T-helper 9 cell (primary cell): Measurements from ENCODE around the gene KISS1R.
"Not testable (repeated sequence)": the region's sequence is repeated elsewhere in the genome, so short reads cannot be mapped to it uniquely, and the experiment has no call there.

Experiments
- DNase-seq: peaks from one replicate; pipeline ENCODE4 v3.0.0-alpha.2; 2020

The KISS1R gene

DNA sequence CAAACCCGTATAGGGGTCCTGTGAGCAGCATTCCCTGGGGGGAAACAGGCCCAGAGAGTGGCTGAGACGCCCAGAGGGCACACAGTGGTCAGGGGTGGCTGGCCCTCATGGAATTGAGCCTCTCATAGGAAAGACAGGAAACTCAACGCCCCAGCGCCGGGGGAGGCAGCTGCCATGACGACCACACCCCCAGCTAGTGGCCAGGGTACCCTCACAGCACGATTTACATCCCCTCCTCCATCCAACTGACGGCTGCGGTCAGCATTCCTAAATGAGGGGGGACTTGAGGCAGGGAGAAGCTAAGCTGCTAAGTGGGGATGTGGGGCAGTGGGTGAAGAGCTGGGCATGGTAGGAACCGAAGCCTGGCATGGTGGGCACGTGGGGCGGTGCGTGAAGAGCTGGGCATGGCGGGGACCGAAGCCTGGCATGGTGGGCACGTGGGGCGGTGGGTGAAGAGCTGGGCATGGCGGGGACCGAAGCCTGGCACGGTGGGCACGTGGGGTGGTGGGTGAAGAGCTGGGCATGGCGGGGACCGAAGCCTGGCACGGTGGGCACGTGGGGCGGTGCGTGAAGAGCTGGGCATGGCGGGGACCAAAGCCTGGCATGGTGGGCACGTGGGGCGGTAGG, 34.1 kb upstream of the KISS1R start:
- no peak for DNase-seq

DNA sequence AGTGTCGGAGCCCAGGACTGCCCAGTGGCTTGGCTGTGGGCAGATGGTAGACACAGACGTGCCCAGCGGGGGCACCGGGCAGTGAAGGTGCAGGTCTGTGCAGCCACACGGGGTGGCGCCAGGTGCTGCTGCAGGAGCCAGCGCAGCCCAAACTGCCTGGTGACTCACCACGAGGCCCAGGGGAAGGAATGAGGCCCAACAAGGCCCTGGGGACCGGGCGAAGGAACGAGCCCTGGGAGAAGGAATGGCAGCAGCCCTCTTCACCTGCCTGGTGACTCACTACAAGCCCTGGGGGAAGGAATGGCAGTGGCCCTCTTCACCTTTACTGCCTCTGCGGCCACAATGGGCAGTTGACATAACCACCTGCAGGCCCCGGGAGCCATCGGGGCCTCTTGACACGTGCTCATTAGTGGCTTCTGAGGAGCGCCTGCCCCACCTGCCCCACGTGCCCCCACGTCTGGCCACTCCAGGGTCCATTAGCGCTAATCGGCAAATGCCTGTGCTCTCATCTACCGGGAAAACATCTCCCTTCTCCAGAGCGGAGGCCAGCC, 33.4 kb upstream of the KISS1R start:
- no peak for DNase-seq

DNA sequence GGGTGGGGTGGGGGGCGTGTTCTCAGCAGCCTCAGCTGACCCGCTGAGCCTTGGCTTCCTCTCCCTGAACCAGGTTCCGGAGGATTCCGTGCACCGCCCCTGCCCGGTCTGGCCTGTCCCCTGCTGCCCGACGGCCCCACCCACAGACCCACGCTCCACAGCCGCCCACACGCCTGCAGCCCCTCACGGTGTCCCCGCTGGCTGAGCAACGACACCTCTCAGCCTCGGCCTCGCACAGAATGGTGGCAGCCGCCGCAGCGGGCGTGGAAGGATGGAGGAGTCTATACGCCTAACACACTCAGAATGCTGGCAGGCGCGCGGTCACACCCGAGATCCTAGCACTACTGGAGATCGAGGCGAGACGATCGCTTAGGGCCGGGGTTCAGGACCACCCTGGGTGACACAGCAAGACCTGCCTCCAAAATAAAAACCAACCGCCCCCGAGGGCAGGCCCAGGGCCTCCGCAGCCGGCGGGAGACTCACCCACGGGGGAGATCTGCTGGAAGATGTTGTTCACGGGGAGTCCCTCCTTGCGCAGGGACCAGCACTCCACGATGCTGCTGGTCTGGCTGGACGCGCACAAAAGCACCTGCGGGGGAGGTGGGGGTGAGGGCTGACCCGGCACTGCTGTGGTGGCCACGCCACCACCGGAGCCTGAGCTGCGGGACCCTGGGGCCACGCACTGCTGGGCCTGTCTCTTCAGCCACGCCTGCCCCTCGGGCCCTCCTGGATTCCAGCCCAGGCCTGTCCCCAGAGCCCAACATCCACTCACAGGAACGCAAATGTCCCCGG, 32.5 kb upstream of the KISS1R start:
- no peak for DNase-seq

DNA sequence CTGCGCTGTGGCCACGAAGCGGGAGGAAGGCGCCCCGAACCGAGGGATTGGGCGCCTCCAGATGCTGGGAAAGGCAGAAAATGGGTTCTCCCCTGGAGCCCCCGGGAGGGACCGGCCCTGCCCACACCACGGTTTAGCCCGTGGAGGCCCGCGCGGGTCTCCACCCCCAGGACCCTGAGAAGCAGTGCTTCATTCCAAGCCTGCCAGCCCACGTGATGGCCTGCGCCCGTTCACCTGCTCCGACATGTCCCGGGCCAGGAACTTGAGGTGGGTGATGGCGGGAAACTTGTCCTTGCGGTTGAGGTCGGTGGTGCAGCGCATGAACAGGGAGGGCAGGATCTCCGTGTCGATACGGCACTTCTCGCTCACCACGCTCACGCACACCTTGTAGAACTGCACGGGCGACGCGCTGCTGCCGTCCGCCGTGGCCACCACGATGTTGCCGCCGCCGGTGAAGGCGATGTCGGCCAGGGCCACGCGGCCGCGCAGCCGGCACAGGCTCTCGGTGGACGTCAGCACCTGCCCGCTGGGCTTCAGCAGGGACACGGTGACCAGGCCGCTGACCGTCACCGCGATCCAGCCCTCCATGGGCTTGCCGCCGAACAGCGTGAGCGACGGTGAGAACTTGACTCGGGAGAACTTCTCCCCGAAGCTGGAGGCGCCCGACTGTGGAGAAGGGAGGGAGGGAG, 31.5 kb upstream of the KISS1R start:
- no peak for DNase-seq

DNA sequence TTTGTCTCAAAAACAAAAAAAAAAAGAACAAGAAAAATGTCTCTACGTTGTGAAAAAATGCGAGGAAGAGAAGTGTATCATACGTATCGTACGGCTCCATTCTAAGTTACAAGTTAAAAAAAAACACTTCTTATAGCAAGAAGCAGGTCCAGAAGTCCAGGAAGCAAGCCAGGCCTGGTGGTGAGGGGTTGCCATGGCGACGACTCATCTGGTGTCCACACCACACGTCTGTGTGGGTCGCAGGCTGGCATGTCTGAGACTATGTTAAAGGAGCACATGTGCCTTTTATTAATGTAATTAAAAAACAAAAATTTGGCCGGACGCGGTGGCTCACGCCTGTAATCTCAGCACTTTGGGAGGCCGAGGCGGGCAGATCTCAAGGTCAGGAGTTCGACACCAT, 30.1 kb upstream of the KISS1R start:
- DNase-seq, result no peak

DNA sequence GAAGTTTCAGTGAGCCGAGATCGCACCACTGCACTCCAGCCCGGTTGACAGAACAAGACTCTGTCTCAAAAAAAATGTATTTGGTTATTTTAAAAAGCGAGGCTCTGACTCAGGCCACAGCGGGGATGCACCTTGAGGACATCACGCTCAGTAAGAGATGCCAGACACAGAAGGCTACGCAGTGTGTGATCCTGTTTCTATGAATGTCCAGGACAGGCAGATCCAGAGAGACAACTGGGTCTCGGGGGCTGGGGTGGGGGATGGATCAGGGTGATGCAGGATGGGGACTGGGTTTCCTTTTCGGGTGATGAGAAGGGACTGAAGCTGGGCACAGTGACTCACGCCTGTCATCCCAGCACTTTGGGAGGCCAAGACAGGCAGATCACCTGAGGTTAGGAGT, 29.5 kb upstream of the KISS1R start:
- DNase-seq, result no peak

DNA sequence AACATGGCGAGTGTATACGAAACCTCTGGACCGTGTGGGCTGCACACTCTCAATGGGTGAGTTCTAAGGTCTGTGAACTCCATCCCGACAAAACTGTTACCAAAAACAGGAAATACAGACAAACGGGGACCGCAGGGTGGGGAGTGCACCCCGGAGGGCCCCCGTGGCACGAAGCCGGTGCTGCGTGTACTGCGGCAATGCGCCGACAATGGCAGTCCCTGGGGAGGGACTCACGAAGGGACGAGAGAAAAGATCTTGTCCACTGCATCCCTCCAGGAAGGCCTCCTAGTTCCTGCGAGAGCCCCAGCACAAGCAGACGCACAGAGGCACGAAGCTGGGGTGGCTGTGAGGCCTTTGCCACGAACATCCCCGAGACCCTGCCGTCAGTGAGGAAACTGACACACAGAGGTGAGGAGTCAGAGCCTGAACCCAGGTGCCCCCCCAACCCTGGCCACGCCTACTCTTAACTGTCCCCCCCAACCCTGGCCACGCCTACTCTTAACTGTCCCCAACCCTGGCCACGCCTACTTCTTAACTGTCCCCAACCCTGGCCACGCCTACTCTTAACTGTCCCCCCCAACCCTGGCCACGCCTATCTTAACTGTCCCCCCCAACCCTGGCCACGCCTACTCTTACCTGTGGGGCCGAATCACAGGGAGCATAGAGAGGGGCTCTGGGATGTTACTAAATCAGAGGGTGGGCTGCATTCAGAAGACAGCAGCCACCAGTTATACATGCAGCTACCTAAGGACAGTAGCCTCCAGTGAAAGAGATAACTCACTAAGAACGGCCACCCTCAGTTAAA, 28.4 kb upstream of the KISS1R start:
- DNase-seq, result peak; percentile 47

DNA sequence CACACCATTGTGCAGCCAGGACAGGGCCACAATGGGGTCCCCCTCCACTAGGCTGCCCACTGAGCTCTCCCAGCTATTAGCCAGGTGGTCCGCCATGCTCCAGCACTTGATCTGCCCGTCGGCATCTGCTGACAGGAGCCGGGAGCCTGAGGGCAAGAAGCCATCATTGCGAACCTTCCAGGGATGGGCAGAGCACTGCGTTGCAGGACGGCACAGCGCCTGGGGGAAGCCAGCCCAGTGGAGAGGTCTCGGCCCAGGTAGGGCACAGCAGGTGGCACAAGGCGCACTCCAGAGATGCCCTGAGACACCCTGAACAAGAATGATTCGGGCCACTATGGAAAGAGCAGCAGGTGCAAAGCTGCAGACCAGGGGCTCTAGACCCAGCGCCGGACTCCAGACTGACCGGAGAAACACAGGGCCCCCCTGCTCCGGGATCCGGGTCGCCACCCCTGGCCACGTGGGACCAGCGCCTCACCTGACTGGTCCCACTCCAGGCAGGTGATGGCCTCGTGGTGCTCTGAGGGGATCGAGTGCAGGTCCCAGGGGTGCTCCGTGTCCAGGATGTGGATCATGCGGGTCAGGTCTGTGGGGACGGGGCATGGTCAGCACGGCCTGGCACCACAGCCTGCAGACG, 27.4 kb upstream of the KISS1R start:
- DNase-seq, result no peak

DNA sequence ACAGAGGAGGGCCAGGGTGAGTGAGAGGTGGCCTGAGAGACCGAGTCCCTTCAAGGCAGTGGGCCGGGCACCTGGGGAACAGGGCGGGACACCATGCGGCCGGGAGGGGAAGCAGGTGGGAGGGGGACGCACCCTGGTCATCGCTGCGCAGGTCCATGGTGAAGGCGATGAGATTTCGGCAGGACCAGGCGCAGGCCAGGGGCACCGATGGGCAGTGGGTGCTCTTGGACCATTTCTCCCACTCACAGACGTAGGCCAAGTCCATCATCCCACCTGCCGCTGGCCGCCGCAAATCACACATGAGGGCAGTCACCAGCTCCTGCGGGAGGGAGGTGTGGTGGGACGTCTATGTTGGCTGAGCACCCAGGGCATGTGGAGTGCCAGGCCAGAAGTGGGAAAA, 26.3 kb upstream of the KISS1R start:
- no peak for DNase-seq

DNA sequence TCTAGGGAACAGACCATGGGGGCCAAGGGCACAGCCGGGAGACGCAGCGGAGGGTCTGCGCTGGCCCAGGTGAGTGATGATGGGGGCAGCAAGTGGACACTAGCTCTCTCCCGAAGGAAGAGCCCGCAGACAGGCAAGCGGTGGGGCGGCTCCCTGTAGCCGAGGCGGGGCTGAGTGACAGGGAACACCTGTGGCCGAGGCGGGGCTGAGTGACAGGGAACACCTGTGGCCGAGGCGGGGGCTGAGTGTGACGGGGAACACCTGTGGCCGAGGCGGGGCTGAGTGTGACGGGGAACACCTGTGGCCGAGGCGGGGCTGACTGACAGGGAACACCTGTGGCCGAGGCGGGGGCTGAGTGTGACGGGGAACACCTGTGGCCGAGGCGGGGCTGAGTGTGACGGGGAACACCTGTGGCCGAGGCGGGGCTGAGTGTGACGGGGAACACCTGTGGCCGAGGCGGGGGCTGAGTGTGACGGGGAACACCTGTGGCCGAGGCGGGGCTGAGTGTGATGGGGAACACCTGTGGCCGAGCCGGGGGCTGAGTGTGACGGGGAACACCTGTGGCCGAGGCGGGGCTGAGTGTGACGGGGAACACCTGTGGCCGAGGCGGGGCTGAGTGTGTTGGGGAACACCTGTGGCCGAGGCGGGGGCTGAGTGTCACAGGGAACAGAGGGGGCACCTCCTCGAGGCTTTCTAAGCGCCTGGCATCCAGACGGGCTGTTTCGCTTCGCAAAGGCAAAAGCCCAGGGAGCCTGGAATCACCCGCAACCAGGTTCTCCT, 25.5 kb upstream of the KISS1R start:
- DNase-seq, result not testable (repeated sequence)

DNA sequence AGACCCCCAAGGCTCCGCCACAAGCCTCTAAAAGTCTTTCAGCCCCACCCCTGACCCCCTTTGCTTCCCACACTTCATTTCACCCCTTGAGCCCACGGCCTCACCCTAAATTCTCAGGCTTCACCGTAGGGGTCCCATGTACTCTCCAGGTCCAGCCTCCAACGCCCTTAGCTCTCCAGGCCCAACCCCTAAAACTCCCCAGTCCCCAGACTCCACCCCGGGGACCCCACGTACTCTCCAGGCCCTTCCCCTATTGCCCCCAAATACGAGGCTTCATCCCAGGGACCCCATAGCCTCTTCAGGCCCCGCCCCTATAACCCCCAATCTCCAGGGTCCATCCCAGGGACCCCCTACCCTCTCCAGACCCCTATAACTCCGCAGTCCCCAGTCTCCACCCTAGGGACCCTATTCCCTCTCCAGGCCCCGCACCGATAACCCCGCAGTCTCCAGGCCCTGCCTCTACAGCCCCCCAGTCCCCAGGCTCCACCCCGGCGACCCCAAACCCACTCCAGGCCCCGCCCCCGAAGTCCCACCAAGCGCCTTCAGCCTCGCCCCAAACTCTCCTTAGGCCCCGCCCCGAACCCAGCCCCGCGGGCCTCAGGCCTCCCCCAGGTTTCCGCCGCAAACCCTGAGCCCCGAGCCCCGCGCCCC, 24.8 kb upstream of the KISS1R start:
- no peak for DNase-seq

DNA sequence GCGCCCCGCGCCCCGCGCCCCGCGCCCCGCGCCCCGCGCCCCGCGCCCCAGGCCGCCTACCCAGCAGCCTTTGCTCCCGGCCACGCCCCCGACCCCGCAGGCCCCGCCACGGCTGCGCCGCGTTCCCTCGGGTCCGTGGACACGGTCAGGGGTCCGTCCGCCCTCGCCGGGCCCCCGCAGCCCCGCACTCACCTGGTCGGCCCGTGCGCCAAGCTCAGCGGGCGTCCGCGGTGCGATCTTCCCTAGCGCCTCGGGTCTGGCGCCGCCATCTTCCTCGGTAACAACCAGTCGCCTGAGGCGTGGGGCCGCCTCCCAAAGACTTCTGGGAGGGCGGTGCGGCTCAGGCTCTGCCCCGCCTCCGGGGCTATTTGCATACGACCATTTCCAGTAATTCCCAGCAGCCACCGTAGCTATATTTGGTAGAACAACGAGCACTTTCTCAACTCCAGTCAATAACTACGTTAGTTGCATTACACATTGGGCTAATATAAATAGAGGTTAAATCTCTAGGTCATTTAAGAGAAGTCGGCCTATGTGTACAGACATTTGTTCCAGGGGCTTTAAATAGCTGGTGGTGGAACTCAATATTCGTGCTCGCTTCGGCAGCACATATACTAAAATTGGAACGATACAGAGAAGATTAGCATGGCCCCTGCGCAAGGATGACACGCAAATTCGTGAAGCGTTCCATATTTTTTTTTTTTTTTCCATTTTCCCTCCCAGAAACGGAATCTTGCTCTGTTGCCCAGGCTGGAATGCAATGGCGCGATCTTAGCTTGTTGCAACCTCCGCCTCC, 24.0 kb upstream of the KISS1R start, which contains the start of the genes MED16 and RNU6-9:
Gene MED16 (minus strand): TSS at position 294 of the 796 bp plus-strand sequence. CDS start 2,056 bp downstream, outside the sequence.
Gene RNU6-9 (plus strand): TSS at position 591 of the 796 bp plus-strand sequence.
- peak; percentile 80 for DNase-seq

DNA sequence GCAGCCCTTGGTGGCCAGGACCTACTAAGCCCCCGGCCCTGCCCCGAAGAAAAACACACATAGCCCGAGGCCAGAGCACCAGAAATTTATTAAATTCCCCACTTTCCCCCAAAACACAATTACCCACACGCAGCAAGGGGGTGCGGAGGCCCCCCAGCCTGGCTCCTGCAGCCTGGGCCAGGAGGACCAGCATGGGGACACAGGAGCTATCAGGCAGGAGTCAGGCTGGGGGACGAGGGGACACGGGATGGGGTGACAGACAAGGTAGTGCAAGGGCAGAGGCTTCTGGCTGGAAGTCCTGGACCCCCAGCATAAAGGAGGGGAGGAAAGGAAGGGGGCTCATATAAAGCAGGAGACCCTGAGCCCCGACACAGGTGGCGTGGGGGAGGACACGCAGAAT, 20.7 kb upstream of the KISS1R start:
- DNase-seq, result no peak

DNA sequence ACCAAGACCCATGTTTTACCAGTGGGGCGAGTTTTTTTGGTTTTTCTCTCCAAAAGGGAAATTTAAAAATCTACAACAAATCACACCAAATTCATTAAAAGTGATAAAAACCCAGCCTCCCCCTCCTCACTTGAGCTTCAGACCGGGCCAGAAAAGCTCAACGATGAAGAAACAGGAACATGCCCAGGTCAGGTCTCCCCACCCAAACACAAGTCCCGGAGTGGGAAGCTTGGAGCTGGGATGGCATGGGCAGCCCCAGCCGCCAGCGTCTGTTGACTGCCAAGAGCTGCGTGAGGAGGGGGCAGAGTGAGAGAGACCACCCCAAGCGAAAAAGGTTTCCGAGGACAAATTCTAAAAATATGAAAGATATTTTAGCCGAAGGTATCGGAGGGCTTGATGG, 20.1 kb upstream of the KISS1R start:
- DNase-seq, result no peak

DNA sequence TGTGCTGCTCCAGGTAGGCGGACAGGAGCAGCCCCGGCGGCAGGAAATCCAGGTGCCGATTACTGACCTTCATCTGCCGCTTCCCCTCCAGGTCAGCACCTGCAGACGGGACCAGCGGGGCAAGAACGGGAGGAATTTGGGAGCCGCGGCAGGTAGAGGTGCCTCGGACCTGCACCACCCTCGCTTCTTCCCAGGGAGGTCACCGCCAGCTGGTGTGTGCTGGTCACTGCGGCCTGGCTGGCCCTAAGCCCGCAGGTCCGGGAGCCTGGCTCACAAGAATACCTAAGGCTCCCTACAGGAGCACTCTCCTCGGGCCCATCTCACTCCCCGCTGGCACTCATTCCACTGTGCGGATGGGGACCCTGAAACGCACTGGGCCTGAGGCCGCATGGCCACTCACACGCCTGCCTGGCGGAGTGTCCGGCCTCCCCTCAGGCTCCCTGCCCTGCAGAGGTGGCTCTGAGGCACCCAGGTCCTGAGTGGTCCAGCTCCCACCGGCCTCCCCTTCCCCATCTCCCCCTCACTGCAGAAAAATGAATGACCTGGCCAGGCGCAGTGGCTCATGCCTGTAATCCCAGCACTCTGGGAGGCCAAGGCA, 19.6 kb upstream of the KISS1R start:
- DNase-seq, result no peak

DNA sequence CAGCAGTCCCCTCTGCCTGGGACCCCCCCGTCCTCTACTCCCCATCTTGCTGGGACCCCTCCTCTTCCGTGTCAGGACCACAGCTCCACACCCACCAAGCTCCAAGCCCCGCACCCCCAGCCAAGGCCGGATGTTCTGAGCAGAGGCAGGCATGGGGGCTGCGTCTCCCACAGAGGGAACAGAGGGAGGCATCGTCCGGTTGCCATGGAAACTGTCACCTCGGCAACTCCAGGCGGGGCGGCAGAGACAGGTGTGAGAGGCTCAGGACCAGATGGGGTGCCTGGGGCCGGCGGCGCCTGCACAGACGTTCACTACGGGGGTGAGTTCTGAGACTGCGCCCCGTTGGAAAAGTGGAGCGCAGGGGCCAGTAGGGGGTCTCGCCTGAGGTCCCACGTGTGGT, 18.5 kb upstream of the KISS1R start:
- DNase-seq, result no peak

DNA sequence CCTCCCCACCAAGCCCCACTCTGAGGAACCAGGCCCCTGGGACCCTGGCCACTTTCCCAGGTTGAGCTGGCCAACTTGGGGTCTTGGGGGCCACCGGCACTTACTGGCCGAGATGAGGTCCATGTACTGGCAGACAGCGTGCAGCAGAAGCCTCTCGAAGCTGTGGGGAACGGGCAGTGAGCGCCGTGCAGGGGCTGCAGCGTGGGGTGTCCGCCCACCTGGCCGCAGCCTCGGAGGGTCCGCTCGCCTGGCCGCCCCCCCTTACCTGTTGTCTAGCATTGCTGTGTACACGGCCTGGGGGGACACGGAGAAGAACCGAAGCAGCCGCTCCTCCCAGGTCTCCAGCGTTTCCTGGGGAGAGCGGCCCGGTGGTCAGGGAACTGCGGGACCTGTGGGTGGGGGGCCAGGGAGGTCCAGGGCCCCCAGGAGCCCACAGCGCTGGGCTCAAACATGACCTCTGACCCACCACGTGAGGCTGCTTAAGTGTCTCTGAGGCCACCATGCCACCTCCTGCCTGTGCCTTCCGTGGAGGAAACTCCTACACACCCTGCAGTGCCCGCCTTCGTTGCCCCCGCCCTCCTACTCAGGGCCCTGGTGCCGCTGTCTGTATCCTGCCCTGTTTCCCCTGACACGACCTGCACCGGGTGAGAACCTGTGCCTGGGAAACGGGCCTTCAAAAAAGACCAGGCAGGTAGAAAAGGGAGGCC, 17.6 kb upstream of the KISS1R start:
- no peak for DNase-seq

DNA sequence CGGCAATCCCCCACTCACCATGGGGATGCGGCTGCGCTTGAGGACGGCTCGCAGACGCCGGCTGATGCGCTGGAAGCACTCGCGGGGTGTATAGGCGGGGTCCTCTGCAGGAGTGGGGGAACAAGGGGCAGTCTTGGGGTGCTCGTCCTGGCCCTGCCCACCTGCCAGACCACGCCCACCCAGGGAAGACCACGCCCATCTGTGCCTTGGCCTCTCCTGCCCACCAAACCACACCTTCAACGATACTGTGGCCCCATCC, 17.2 kb upstream of the KISS1R start:
- no peak for DNase-seq
